ENCODE results near the gene ATP8A2.

The ATP8A2 gene

DNA sequence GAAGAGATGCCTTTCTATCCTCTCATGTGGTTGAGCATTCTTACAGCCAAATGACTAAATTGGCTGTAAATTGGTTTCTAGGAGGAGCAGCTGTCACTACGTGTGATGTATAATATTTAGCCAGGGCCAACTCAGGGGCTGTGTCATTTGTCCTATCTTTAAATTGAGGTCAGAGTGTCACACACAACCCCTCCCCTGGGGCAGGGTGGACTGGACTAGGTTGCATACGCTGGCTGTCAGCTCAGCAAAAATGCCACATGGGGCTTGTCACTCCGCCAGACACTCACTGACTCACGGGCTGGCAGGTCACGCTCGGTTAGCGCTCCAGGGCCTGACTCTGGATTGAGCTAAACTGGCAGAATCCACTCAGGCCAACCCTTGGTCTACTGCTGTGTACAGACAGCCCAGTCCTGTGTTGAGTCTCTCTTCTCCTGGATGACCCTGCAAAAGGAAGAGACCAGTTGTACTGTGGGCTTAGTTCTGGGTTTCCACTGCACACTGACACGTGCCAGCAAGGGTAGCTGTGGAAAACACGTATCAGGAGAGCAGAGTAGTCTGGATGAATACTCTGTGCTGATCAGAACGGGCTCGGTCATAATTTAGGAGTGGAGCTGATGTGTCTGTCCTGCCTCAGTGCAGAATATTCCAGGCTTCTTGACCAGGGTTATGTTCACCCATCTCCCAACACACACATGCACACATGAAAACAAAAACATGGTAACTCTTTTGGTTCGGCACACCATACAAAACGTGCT, 650.9 kb downstream of the ATP8A2 start:
- DNase-seq: peak; percentile 70

- DNase-seq: no peak
Measured at GRCh38 chr13:26024558-26024957, 652.8 kb downstream of the ATP8A2 start.

- DNase-seq: no peak
Measured at GRCh38 chr13:26025196-26025595, 653.4 kb downstream of the ATP8A2 start.

DNA sequence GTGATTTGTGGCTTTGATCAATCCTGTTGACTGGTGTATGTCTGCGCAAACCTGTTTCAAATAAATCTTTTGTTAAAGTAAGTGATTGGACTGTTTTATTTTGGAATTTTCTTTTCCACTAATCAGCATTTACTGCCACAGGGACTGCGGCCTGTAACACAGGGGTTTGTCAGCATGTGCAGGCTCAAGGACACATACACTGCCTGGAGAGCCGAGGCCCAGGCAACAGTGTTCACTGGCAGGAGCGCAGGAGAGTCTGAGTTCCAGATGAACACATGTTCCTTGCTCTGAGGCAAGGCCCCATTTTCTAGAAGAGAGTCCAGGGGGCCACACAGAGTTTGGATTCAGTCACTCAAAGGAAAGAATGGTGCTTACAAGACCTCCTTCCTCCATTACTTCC, 654.0 kb downstream of the ATP8A2 start:
- DNase-seq: no peak

DNA sequence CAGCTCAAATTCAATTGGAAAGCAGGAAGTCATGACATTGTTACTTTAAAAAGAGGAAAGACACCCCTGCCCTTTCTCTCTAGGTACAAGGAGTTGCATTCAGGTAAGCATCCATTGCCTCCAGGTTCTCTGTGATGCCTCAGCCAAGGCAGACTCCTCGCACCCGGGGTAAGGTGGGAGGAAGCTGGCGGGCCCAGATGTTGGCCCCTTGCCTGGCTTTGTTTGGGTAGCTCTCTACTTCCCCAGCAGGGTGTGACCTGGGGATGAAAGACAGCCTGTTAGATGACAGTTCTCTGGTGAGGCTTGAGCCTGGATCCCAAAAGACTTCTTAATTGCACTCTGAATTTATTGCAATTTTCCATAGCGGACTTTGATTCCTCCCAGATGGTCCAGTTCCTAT, 654.4 kb downstream of the ATP8A2 start:
- peak; percentile 6 for DNase-seq

GRCh38 chr13:26029581-26030136, 657.9 kb downstream of the ATP8A2 start:
- DNase-seq: no peak

GRCh38 chr13:26030331-26030730, 658.6 kb downstream of the ATP8A2 start:
- DNase-seq: no peak

DNA sequence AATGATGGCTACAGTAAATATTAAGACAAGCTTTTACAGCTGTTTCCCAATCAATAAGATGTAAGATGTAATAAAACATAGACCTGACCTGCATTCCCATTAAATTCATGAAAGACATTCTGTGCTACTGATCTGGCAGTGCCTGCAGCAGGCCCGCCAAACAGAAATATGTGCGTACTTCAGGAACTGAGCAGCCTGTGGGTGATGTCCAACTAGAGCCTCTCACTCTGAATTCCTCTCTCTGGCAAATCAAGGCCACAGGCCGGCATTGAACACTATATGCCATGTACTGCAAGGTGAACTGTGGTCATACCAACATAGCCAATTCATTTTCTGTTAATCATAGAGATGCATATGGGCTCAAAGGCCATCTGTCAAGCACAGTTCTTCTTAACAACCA, 662.2 kb downstream of the ATP8A2 start:
- DNase-seq: no peak

DNA sequence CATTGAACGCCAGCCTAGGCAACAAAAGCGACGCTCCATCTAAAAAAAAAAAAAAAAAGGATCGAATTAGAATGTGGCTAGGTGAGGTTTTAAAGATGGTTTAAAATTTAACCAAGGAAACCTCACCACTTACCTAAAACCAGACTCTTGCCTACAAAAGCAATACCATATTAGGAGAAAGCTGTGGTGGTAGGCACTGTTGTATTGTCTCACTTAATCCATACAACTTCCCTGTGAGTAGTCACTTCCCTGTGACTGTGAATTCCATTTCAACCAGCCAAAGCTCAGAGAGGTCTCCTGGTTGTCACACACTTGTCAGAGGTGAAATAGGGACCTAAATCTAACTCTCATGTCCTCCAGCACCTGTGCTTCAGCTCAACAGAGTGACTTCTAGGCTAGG, 664.6 kb downstream of the ATP8A2 start:
- no peak for DNase-seq

- DNase-seq: no peak
Measured at GRCh38 chr13:26037302-26037701, 665.5 kb downstream of the ATP8A2 start.

- no peak for DNase-seq
Measured at GRCh38 chr13:26038931-26039475, 667.2 kb downstream of the ATP8A2 start.

DNA sequence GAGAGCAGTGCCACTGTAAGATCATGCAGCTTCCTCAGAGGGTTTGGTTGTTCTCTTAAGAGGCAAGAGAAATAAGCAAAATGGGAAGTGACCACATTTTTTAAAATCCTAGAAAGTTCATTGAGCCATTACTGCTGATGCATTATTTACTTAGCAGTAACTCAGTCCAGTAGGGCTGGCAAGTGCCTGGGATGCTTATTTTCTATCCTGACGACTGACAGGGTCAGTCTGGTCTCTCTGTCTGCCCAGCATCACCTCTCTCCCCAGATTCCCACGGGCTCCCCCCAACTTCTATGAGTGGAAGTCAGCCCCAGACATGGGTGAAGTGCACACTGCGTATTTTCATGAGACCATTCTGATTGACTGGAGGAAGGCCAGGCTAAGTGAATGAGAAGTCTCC, 669.7 kb downstream of the ATP8A2 start:
- no peak for DNase-seq

DNA sequence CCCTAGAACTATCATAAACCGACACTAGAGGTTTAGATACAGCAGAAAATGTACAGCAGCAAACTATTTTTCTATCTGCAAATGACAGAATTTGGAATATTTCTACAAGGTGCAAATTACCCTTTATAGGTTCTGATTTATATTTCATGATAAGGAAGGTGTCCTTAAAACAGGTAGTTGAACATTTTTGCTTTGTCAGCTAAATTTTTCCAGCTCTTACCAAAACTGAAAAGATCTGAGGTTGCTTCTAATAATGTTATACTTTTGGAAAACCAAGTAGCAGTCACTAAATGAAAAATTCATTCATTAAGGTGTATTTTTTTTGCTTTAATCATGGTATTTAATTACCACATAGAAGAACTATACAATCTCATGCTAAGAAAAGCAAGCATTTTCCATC, 671.0 kb downstream of the ATP8A2 start:
- no peak for DNase-seq

DNA sequence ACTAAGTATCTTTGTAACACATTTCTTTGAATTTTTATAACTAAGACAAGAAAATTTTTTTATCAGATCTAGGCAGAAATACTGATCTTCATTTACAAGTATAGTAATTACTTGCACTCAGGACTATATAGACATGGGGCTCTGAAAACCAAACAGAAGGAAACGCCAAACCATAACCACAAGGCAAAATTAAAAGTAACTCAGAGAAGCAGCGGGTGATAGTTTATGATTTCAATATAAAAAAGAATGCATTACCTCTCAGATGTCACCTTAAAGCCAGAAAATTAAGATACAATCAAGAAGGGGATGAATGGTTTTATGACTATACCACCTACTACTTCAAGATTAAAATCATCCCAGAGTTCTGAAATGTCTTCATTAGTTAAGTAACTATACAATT, 673.4 kb downstream of the ATP8A2 start:
- no peak for DNase-seq

- no peak for DNase-seq
Measured at GRCh38 chr13:26046639-26047038, 674.9 kb downstream of the ATP8A2 start.

DNA sequence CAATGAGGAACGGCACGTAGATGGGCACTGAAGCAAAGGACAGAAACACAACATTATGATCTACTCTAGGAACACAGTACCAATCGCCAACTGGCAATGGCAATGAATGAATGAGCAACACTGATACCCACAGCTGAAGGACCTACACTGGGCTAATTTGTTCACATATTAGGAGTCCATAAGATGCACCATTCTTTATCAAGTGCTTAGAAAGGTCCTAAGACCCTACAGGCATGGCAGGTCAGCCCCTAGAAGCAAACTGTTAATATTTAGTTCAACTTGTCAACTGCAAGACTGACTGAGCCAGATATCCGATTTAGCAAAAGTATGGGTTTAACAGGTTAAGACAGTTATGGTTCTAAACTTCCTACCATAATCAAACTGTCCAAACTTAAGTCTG, 675.3 kb downstream of the ATP8A2 start:
- DNase-seq: no peak

- no peak for DNase-seq
Measured at GRCh38 chr13:26048741-26049140, 677.0 kb downstream of the ATP8A2 start.

DNA sequence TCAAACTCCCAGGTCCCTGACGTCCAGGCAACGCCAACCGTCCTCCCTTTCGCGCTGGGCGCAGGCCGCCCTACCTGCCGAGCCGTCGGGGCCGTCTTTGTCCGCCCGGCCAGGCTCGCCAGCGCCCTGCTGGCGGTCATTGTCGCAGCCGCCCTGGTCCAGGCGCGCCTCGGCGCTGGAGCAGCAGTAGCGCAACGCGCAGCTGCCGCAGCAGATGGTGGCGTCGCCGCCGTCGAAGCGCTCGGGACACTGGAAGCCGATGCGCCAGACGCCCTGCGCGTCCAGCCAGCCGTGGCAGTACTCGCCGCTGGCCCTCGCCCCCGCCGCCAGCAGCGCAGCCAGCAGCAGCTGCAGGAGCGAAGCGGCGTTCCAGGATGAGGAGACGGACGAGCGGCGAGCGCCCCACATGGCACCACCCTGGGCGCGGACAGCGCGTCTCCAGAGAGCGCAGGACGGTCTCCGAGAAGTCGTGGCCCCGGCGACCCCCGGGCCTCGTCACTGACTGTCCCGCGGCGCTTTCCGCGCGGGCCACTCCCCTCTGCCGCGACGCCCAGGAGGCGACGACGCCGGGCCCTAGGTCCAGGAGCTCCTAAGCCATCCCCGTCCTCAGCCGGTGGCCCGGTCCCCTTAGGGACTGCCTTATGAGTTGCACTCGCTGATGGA, 678.9 kb downstream of the ATP8A2 start:
- DNase-seq: peak; percentile 51

DNA sequence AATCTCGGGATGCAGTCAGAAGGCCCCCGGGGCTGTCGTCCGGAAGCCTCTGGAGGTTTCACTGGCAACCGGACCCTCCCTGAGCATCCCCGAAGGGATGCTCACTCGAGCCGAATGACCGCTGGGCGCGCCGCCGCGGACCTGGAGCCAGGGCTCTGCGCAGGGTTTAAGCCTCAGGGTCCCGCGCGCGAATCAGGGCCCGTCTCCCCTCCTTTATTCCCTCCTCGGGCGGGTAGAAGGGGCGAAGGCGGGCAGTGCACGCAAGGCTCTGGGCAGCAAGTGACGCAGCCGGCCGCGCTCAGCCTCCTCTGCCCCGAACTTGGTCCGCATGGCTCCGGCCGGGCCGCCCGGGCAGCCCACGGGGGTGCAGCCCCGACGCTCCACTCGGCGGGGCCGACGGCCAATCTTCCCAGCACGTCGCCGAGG, 679.5 kb downstream of the ATP8A2 start:
- DNase-seq: peak; percentile 19

DNA sequence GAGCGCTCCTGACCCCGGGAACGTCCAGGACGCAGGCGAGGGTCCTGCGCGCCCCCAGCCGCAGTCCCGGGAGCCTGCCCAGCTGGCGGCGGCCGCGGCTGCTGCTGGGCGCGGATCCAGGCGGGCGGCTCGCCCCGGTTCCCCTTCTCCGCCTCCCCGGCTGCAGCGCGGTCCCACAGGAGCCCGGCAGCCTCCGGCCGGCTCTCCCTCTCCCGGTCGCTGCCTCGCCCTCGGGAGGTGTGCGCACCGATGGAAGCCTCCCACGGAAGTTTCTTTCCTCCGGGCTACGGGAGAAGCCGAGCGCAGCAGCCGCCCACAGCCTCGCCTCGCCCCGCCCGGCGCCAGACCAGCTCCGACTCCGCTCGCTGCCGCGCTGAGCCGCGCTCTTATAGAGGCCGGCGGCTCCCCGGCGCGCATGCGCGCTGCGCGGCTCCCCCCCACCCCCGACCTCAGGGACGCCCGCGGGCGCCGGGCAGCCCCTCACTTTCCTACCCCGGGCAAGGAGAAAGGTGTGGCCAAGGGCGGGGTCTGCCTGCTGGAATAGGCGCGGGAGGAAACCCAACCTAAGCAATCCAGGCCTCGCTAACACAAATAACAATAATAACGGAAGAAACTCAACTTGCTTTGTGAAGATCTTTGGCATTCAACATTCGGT, 680.0 kb downstream of the ATP8A2 start, which contains the start of gene SHISA2:
Gene SHISA2 (minus strand): TSS at position 360 of the 655 bp plus-strand sequence. CDS start 1,041 bp downstream, outside the sequence.
- peak; percentile 67 for DNase-seq

DNA sequence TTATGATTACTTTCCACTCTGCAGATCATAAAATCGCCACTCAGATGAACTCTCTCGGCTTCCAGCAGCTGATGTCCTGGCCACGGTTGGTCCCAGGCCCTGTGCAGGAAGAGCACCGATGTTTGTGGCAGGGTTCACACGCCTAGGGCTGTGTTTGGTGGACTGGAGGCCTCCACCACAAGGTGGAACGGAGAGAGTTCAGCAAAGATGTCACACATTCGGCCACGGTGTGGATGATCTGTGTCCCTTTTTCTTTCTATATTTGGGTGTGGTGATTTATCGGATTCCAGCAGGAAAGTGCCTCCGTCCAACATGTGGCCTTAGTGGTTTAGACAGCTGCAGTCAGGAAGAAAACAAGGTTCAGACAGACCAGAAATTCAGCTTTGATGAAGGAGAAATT, 680.6 kb downstream of the ATP8A2 start:
- no peak for DNase-seq

GRCh38 chr13:26053418-26053980, 681.7 kb downstream of the ATP8A2 start:
- DNase-seq: no peak

DNA sequence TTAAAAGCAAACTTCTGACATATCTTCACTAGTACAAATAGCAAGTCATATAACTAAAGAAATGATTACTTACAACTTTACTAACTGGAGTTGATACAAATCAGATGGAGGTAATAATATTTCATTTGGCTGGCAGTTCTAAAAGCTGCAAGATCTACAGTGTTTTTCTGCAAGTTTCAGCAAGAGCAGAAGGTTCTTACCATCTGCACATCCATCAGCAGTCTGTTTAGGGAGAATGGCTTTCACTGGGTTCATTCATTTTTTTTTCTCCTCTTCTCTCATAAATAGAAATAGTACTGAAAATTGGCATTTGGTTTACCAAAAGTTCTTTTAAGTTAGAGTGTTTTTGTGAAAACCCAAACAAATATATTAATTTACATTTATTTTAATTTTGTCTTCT, 683.1 kb downstream of the ATP8A2 start:
- DNase-seq: no peak
